Measurements from ENCODE around the gene ATP5ME. TPM values are rescaled to one million over a fixed set of nuclear protein-coding genes. Genes with fewer than 3 reads are reported as not detected.

ATP5ME gene
- total and polyA plus RNA-seq, 2 of the 13 experiments (the other 11 are each of a cell fraction or from before 2014, with no cell fraction given), result 305 to 753 TPM

- no peak for TF ChIP-seq THYN1 (CRISPR knock-in tag; IDR thresholded peaks at IDR 0.05; ENCODE audit: borderline replicate concordance, low read depth)
- peak; percentile 79; the same call in 1 of the 2 replicates for TF ChIP-seq NAIF1 (CRISPR knock-in tag; IDR thresholded peaks at IDR 0.05; ENCODE audit: borderline replicate concordance)
- peak; percentile 56; the same call in 1 of the 2 replicates for TF ChIP-seq NFE2L1 (CRISPR knock-in tag; IDR thresholded peaks at IDR 0.05; ENCODE audit: borderline replicate concordance)
- TF ChIP-seq ZBTB26 (CRISPR knock-in tag; IDR thresholded peaks at IDR 0.05; ENCODE audit: borderline replicate concordance), result peak; percentile 30; the same call in 1 of the 2 replicates
- TF ChIP-seq ZNF547 (CRISPR knock-in tag; IDR thresholded peaks at IDR 0.05), result peak; percentile 78; the same call in 1 of the 2 replicates
- no peak for TF ChIP-seq JDP2 (CRISPR knock-in tag; IDR thresholded peaks at IDR 0.05; ENCODE audit: borderline replicate concordance)
- peak; percentile 65; the same call in 1 of the 2 replicates for TF ChIP-seq THAP7 (CRISPR knock-in tag; IDR thresholded peaks at IDR 0.05)
- TF ChIP-seq ZNF746 (CRISPR knock-in tag; IDR thresholded peaks at IDR 0.05), result peak; percentile 28; the same call in 1 of the 2 replicates
- peak; percentile 24; the same call in 1 of the 2 replicates for TF ChIP-seq MXD4 (CRISPR knock-in tag; IDR thresholded peaks at IDR 0.05)
- no peak for TF ChIP-seq TCF12 (IDR thresholded peaks at IDR 0.05)
- TF ChIP-seq TCF12 (CRISPR knock-in tag; IDR thresholded peaks at IDR 0.05), result 0 out of 2 replicates have a peak, but pooled peaks have one; percentile 65
- peak; percentile 74; the same call in 1 of the 2 replicates for TF ChIP-seq ZNF333 (CRISPR knock-in tag; IDR thresholded peaks at IDR 0.05; ENCODE audit: borderline replicate concordance)
- TF ChIP-seq MXD1 (CRISPR knock-in tag; IDR thresholded peaks at IDR 0.05), result peak; percentile 63
- peak; percentile 75; the same call in 1 of the 2 replicates for TF ChIP-seq TFDP1 (CRISPR knock-in tag; IDR thresholded peaks at IDR 0.05; ENCODE audit: borderline replicate concordance)
- peak; percentile 93 for TF ChIP-seq ZNF749 (CRISPR knock-in tag; IDR thresholded peaks at IDR 0.05; ENCODE audit: borderline replicate concordance)
- TF ChIP-seq ZHX2 (IDR thresholded peaks at IDR 0.05; ENCODE audit: low read depth), result peak; percentile 85
- TF ChIP-seq ZHX2 (CRISPR knock-in tag; IDR thresholded peaks at IDR 0.05; ENCODE audit: borderline replicate concordance), result no peak
- TF ChIP-seq IKZF4 (CRISPR knock-in tag; IDR thresholded peaks at IDR 0.05; ENCODE audit: borderline replicate concordance, low read depth, not compliant biosample characterization), result no peak
Measured at GRCh38 chr4:674172-675035, at the start of gene ATP5ME, which contains the start of gene MYL5 (continued).

All from HepG2 (cell line).